ENCODE measurements around the gene EME2. TPM values are rescaled to one million over a fixed set of nuclear protein-coding genes. Genes with fewer than 3 reads are reported as not detected.

The EME2 gene
- total RNA-seq (2022; extraction: Qiagen RNA extraction; ENCODE audit: low read depth): 7.4 to 11.9 TPM (median 9.4 TPM) in 5 replicates

GRCh38 chr16:1772362-1772907, at the start of gene EME2:
Gene EME2 (plus strand): TSS chr16:1772810. CDS start chr16:1773228, 418 bp downstream.

GRCh38 chr16:1771188-1771863, 1.3 kb upstream of the EME2 start, which contains the start of gene NME3:
Gene NME3 (minus strand): TSS chr16:1771543. CDS start chr16:1771534, 9 bp downstream.

GRCh38 chr16:1772908-1773702, 495 bp downstream of the EME2 start, which contains the start of gene MRPS34:
Gene MRPS34 (minus strand): TSS chr16:1773134. CDS start chr16:1773119, 15 bp downstream.

GRCh38 chr16:1782408-1783264, 10.0 kb downstream of the EME2 start, which contains the start of the genes NUBP2 and SPSB3:
Gene NUBP2 (plus strand): TSS chr16:1782960. CDS start chr16:1783021, 61 bp downstream.
Gene SPSB3 (minus strand): TSS chr16:1782571. CDS start chr16:1781483, 1,088 bp downstream.

GRCh38 chr16:1793578-1794220, 21.1 kb downstream of the EME2 start, which contains the start of gene IGFALS:
Gene IGFALS (minus strand): TSS chr16:1793705. CDS start chr16:1793652, 53 bp downstream.

Other genes with a start within 250 kb of the EME2 start
- not detected in 5 replicates for gene TMEM204, start 239.1 kb upstream of the EME2 start, total RNA-seq (2022; extraction: Qiagen RNA extraction; ENCODE audit: low read depth)
- 8.1 to 11.0 TPM (median 8.7 TPM) in 5 replicates for gene IFT140, start 160.7 kb upstream of the EME2 start, total RNA-seq (2022; extraction: Qiagen RNA extraction; ENCODE audit: low read depth)
- gene CRAMP1, start 160.4 kb upstream of the EME2 start, total RNA-seq (2022; extraction: Qiagen RNA extraction; ENCODE audit: low read depth): 13.9 to 17.3 TPM (median 16.1 TPM) in 5 replicates
- 168 to 223 TPM (median 172 TPM) in 5 replicates for gene JPT2, start 94.5 kb upstream of the EME2 start, total RNA-seq (2022; extraction: Qiagen RNA extraction; ENCODE audit: low read depth)
- gene MAPK8IP3, start 66.6 kb upstream of the EME2 start, total RNA-seq (2022; extraction: Qiagen RNA extraction; ENCODE audit: low read depth): 44.6 to 62.9 TPM (median 50.1 TPM) in 5 replicates
- gene NME3, start 1.3 kb upstream of the EME2 start, total RNA-seq (2022; extraction: Qiagen RNA extraction; ENCODE audit: low read depth): 25.3 to 62.4 TPM (median 54.1 TPM) in 5 replicates
- 159 to 264 TPM (median 239 TPM) in 5 replicates for gene MRPS34, start 324 bp downstream of the EME2 start, total RNA-seq (2022; extraction: Qiagen RNA extraction; ENCODE audit: low read depth)
- gene SPSB3, start 9.8 kb downstream of the EME2 start, total RNA-seq (2022; extraction: Qiagen RNA extraction; ENCODE audit: low read depth): 15.8 to 27.6 TPM (median 22.9 TPM) in 5 replicates
- gene NUBP2, start 10.2 kb downstream of the EME2 start, total RNA-seq (2022; extraction: Qiagen RNA extraction; ENCODE audit: low read depth): 54.3 to 94.0 TPM (median 82.4 TPM) in 5 replicates
- 0.08 to 0.09 TPM in 2 of 5 replicates, not detected in the others for gene IGFALS, start 20.9 kb downstream of the EME2 start, total RNA-seq (2022; extraction: Qiagen RNA extraction; ENCODE audit: low read depth)
- 57.1 to 73.9 TPM (median 66.5 TPM) in 5 replicates for gene HAGH, start 54.0 kb downstream of the EME2 start, total RNA-seq (2022; extraction: Qiagen RNA extraction; ENCODE audit: low read depth)
- 41.5 to 50.7 TPM (median 48.3 TPM) in 5 replicates for gene FAHD1, start 54.4 kb downstream of the EME2 start, total RNA-seq (2022; extraction: Qiagen RNA extraction; ENCODE audit: low read depth)
- 1.5 to 3.1 TPM (median 1.7 TPM) in 5 replicates for gene MEIOB, start 99.4 kb downstream of the EME2 start, total RNA-seq (2022; extraction: Qiagen RNA extraction; ENCODE audit: low read depth)
- 1.9 to 3.7 TPM (median 3.2 TPM) in 5 replicates for gene HS3ST6, start 145.6 kb downstream of the EME2 start, total RNA-seq (2022; extraction: Qiagen RNA extraction; ENCODE audit: low read depth)
- gene MSRB1, start 170.4 kb downstream of the EME2 start, total RNA-seq (2022; extraction: Qiagen RNA extraction; ENCODE audit: low read depth): 24.4 to 35.7 TPM (median 31.6 TPM) in 5 replicates
- 0.05 TPM in 1 of 5 replicates, not detected in the others for gene RPL3L, start 181.9 kb downstream of the EME2 start, total RNA-seq (2022; extraction: Qiagen RNA extraction; ENCODE audit: low read depth)
- 247 to 298 TPM (median 257 TPM) in 5 replicates for gene NDUFB10, start 186.7 kb downstream of the EME2 start, total RNA-seq (2022; extraction: Qiagen RNA extraction; ENCODE audit: low read depth)
- gene RPS2, start 192.0 kb downstream of the EME2 start, total RNA-seq (2022; extraction: Qiagen RNA extraction; ENCODE audit: low read depth): 3,412 to 5,470 TPM (median 5,215 TPM) in 5 replicates
- not detected in 5 replicates for gene RNF151, start 194.0 kb downstream of the EME2 start, total RNA-seq (2022; extraction: Qiagen RNA extraction; ENCODE audit: low read depth)
- gene TBL3, start 199.2 kb downstream of the EME2 start, total RNA-seq (2022; extraction: Qiagen RNA extraction; ENCODE audit: low read depth): 27.7 to 41.2 TPM (median 34.8 TPM) in 5 replicates
- gene NOXO1, start 208.7 kb downstream of the EME2 start, total RNA-seq (2022; extraction: Qiagen RNA extraction; ENCODE audit: low read depth): 0.12 to 0.33 TPM (median 0.25 TPM) in 4 of 5 replicates, not detected in the other
- 22.5 to 42.5 TPM (median 40.1 TPM) in 5 replicates for gene GFER, start 211.4 kb downstream of the EME2 start, total RNA-seq (2022; extraction: Qiagen RNA extraction; ENCODE audit: low read depth)
- gene SYNGR3, start 217.2 kb downstream of the EME2 start, total RNA-seq (2022; extraction: Qiagen RNA extraction; ENCODE audit: low read depth): 6.3 to 8.3 TPM (median 6.5 TPM) in 5 replicates
- gene ZNF598, start 237.0 kb downstream of the EME2 start, total RNA-seq (2022; extraction: Qiagen RNA extraction; ENCODE audit: low read depth): 45.0 to 61.1 TPM (median 54.0 TPM) in 5 replicates
- 0.79 to 1.5 TPM (median 1.2 TPM) in 4 of 5 replicates, not detected in the other for gene NPW, start 247.0 kb downstream of the EME2 start, total RNA-seq (2022; extraction: Qiagen RNA extraction; ENCODE audit: low read depth)

All from A549 treated with CpdA at 1 μM for 4 hours (cell line).